Measurements from ENCODE around the gene TRIOBP. TPM values are rescaled to one million over a fixed set of nuclear protein-coding genes. Genes with fewer than 3 reads are reported as not detected.

The TRIOBP gene
- total and polyA plus RNA-seq, 2 of the 13 experiments (the other 11 are each of a cell fraction or from before 2014, with no cell fraction given): 6.1 to 15.4 TPM

DNA sequence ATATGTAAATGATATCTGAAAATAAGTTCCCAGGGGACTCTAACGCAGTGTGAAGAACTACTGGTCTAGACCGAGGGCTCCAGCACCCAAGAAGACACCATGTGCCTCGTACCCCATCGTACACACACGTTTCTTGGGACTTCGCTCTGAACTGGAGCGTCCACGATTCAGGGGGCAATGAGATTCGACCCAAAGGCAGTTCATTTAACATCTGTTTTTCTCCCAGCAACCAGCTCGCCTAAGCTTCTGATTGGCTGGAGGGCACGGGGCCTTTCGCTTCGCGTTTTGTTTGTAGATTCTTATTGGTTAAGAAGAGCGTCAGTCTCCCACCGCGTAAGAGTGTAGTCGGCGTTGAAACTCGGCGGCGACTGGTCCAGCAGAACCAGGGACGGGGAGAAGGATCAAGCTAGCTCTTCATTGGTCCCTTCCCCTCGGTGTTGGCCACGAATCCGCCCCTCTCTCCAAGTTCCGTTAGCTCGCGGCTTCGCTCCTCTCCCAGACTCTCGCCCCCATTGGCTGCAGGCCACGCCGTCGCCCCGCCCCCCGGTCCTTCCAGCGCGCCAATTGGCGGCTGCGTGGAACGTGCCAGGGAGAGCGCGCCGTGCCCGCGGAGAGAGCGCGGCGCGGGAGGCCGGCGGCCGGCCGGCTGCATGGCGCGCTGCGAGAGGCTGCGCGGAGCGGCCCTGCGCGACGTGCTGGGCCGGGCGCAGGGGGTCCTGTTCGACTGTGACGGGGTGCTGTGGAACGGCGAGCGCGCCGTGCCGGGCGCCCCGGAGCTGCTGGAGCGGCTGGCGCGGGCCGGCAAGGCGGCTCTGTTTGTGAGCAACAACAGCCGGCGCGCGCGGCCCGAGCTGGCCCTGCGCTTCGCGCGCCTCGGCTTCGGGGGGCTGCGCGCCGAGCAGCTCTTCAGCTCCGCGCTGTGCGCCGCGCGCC, 38.4 kb upstream of the TRIOBP start, which contains the start of gene PDXP (continued):
- TF ChIP-seq MTA3 (CRISPR knock-in tag; IDR thresholded peaks at IDR 0.05): no peak
- TF ChIP-seq ZKSCAN5 (CRISPR knock-in tag; IDR thresholded peaks at IDR 0.05): no peak
- TF ChIP-seq ZFP82 (CRISPR knock-in tag; IDR thresholded peaks at IDR 0.05; ENCODE audit: borderline replicate concordance): no peak
- peak; percentile 61; the same call in 1 of the 2 replicates for TF ChIP-seq KDM5B (CRISPR knock-in tag; IDR thresholded peaks at IDR 0.05; ENCODE audit: borderline replicate concordance)
- no peak; a peak in 1 of 4 replicates for TF ChIP-seq EP300 (IDR thresholded peaks at IDR 0.05; ENCODE audit: low read depth in 2 of 2, low read length in 2 of 2)
- TF ChIP-seq EP300 (CRISPR knock-in tag; IDR thresholded peaks at IDR 0.05; ENCODE audit: borderline replicate concordance): no peak
- no peak for TF ChIP-seq CENPT (CRISPR knock-in tag; IDR thresholded peaks at IDR 0.05; ENCODE audit: low read depth)
- TF ChIP-seq ZSCAN30 (CRISPR knock-in tag; IDR thresholded peaks at IDR 0.05): no peak
- peak; percentile 92 for TF ChIP-seq POLR2AphosphoS5 (IDR thresholded peaks at IDR 0.05; ENCODE audit: low read depth, low read length)
- no peak for TF ChIP-seq TBX3 (IDR thresholded peaks at IDR 0.05; ENCODE audit: borderline replicate concordance)
- TF ChIP-seq, protein P1, sequence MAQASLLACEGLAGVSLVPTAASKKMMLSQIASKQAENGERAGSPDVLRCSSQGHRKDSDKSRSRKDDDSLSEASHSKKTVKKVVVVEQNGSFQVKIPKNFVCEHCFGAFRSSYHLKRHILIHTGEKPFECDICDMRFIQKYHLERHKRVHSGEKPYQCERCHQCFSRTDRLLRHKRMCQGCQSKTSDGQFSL (CRISPR knock-in tag; IDR thresholded peaks at IDR 0.05): no peak
- no peak for TF ChIP-seq DNMT3B (CRISPR knock-in tag; conservative IDR thresholded peaks at IDR 0.05)
- no peak for TF ChIP-seq CC2D1A (CRISPR knock-in tag; IDR thresholded peaks at IDR 0.05)
- TF ChIP-seq, protein P2, sequence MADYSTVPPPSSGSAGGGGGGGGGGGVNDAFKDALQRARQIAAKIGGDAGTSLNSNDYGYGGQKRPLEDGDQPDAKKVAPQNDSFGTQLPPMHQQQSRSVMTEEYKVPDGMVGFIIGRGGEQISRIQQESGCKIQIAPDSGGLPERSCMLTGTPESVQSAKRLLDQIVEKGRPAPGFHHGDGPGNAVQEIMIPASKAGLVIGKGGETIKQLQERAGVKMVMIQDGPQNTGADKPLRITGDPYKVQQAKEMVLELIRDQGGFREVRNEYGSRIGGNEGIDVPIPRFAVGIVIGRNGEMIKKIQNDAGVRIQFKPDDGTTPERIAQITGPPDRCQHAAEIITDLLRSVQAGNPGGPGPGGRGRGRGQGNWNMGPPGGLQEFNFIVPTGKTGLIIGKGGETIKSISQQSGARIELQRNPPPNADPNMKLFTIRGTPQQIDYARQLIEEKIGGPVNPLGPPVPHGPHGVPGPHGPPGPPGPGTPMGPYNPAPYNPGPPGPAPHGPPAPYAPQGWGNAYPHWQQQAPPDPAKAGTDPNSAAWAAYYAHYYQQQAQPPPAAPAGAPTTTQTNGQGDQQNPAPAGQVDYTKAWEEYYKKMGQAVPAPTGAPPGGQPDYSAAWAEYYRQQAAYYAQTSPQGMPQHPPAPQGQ (CRISPR knock-in tag; IDR thresholded peaks at IDR 0.05; ENCODE audit: borderline replicate concordance): no peak
- TF ChIP-seq, protein P3, sequence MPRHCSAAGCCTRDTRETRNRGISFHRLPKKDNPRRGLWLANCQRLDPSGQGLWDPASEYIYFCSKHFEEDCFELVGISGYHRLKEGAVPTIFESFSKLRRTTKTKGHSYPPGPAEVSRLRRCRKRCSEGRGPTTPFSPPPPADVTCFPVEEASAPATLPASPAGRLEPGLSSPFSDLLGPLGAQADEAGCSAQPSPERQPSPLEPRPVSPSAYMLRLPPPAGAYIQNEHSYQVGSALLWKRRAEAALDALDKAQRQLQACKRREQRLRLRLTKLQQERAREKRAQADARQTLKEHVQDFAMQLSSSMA (CRISPR knock-in tag; IDR thresholded peaks at IDR 0.05): no peak
- no peak for TF ChIP-seq TCF7 (IDR thresholded peaks at IDR 0.05; ENCODE audit: low read depth)
- 0 out of 2 replicates have a peak, but pooled peaks have one; percentile 10 for TF ChIP-seq ZNF138 (CRISPR knock-in tag; IDR thresholded peaks at IDR 0.05; ENCODE audit: low read depth)
- TF ChIP-seq ZNF775 (CRISPR knock-in tag; IDR thresholded peaks at IDR 0.05; ENCODE audit: borderline replicate concordance): no peak
- 0 out of 2 replicates have a peak, but pooled peaks have one; percentile 27 for TF ChIP-seq ZNF567 (CRISPR knock-in tag; IDR thresholded peaks at IDR 0.05; ENCODE audit: borderline replicate concordance)
- no peak for TF ChIP-seq KMT2B (CRISPR knock-in tag; IDR thresholded peaks at IDR 0.05)
- TF ChIP-seq, protein P4, sequence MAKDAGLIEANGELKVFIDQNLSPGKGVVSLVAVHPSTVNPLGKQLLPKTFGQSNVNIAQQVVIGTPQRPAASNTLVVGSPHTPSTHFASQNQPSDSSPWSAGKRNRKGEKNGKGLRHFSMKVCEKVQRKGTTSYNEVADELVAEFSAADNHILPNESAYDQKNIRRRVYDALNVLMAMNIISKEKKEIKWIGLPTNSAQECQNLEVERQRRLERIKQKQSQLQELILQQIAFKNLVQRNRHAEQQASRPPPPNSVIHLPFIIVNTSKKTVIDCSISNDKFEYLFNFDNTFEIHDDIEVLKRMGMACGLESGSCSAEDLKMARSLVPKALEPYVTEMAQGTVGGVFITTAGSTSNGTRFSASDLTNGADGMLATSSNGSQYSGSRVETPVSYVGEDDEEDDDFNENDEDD (CRISPR knock-in tag; IDR thresholded peaks at IDR 0.05; ENCODE audit: borderline replicate concordance): peak; percentile 91
- no peak for TF ChIP-seq KAT2B (IDR thresholded peaks at IDR 0.05; ENCODE audit: borderline replicate concordance, low read depth, low read length)
